ENCODE results near the gene STK4.

Gene STK4

GRCh38 chr20:45008521-45009049, 42.3 kb downstream of the STK4 start:
- Histone ChIP-seq H3K14ac (ENCODE audit: low read length) (no peak overlapping the region), H4K91ac (ENCODE audit: low read depth, low read length) (no peak overlapping the region), H3K27me3 (ENCODE audit: insufficient read depth, low read length) (no peaks in the 10 kb centered on the region), H2AK5ac (ENCODE audit: low read length) (no peak overlapping the region), H2BK12ac (ENCODE audit: low read length) (no peak overlapping the region), H2AFZ (ENCODE audit: insufficient read depth, low read length, poor library complexity) (no peak overlapping the region), H3K4me2 (ENCODE audit: low read length) (no peak overlapping the region), H3K36me3 (ENCODE audit: control insufficient read depth in 1 of 2, insufficient read depth in 2 of 2, low read length in 2 of 2) (peaks cover 0 to 4% of the 10 kb centered on the region in 2 experiments), H3K27ac (ENCODE audit: low read depth, low read length) (no peak overlapping the region), H3K18ac (ENCODE audit: low read length) (no peak overlapping the region), H3K4me3 (ENCODE audit: low read depth, low read length) (no peak overlapping the region), H3K79me2 (ENCODE audit: control insufficient read depth, insufficient read depth, low read length, poor library complexity) (no peaks in the 10 kb centered on the region), H4K8ac (ENCODE audit: low read depth, low read length) (no peak overlapping the region), H3K4me1 (ENCODE audit: control insufficient read depth in 1 of 2, insufficient read depth in 2 of 2, low read length in 2 of 2) (peaks cover 0 to 2% of the 10 kb centered on the region in 2 experiments), H3K9ac (ENCODE audit: low read length) (no peak overlapping the region), H3K79me1 (ENCODE audit: low read length) (no peaks in the 10 kb centered on the region), H2BK120ac (ENCODE audit: insufficient read depth, low read length, poor library complexity) (no peak overlapping the region), H3K4ac (ENCODE audit: low read depth, low read length) (no peak overlapping the region), H4K12ac (ENCODE audit: low read depth, low read length) (no peak overlapping the region), H3K9me3 (ENCODE audit: insufficient read depth, low read depth, low read length) (no peaks in the 10 kb centered on the region), H2BK5ac (ENCODE audit: low read depth, low read length, poor library complexity) (no peak overlapping the region), H3K23ac (ENCODE audit: low read length) (no peak overlapping the region)
- no peak for DNase-seq

DNA sequence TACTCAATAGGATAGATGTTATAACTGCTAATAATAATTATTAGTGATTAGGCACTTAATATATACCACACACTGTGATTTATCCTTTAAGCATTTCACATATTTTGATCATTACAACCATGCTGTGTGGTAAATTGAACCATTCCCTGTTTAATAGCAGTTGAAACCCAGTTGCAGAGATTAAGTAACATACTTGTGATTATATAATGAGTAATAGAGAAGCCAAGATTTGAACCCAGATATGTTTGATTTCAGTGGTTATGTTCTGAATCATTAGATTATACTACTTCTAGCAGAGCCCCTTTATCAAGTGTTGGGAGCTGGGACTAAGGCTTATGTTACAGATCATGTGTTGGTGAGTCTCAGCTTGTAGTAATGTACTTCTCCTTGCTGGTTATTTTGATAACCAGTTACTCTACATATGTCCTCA, 44.1 kb downstream of the STK4 start:
- peaks cover 0 to 7% of the 10 kb centered on the region in 2 experiments for H3K4me1 ChIP-seq (ENCODE audit: control insufficient read depth in 1 of 2, insufficient read depth in 2 of 2, low read length in 2 of 2)
- H3K4me3 ChIP-seq (ENCODE audit: low read depth, low read length) = no peak overlapping the region
- no peak overlapping the region for H3K27ac ChIP-seq (ENCODE audit: low read depth, low read length)
- H3K36me3 ChIP-seq (ENCODE audit: control insufficient read depth in 1 of 2, insufficient read depth in 2 of 2, low read length in 2 of 2) = peaks cover 0 to 4% of the 10 kb centered on the region in 2 experiments
- H3K18ac ChIP-seq (ENCODE audit: low read length) = no peak overlapping the region
- H4K91ac ChIP-seq (ENCODE audit: low read depth, low read length) = no peak overlapping the region
- H3K4me2 ChIP-seq (ENCODE audit: low read length) = no peak overlapping the region
- no peak for DNase-seq
- H2AK5ac ChIP-seq (ENCODE audit: low read length) = no peak overlapping the region
- no peak overlapping the region for H4K12ac ChIP-seq (ENCODE audit: low read depth, low read length)
- no peak overlapping the region for H2BK12ac ChIP-seq (ENCODE audit: low read length)
- no peak overlapping the region for H2BK5ac ChIP-seq (ENCODE audit: low read depth, low read length, poor library complexity)
- no peak overlapping the region for H3K4ac ChIP-seq (ENCODE audit: low read depth, low read length)
- no peaks in the 10 kb centered on the region for H3K27me3 ChIP-seq (ENCODE audit: insufficient read depth, low read length)
- no peak overlapping the region for H2BK120ac ChIP-seq (ENCODE audit: insufficient read depth, low read length, poor library complexity)
- no peak overlapping the region for H3K9ac ChIP-seq (ENCODE audit: low read length)
- no peak overlapping the region for H3K14ac ChIP-seq (ENCODE audit: low read length)
- no peak overlapping the region for H2AFZ ChIP-seq (ENCODE audit: insufficient read depth, low read length, poor library complexity)
- H3K79me2 ChIP-seq (ENCODE audit: control insufficient read depth, insufficient read depth, low read length, poor library complexity) = no peaks in the 10 kb centered on the region
- no peaks in the 10 kb centered on the region for H3K9me3 ChIP-seq (ENCODE audit: insufficient read depth, low read depth, low read length)
- no peak overlapping the region for H3K23ac ChIP-seq (ENCODE audit: low read length)
- peaks cover 5% of the 10 kb centered on the region for H3K79me1 ChIP-seq (ENCODE audit: low read length)
- no peak overlapping the region for H4K8ac ChIP-seq (ENCODE audit: low read depth, low read length)

DNA sequence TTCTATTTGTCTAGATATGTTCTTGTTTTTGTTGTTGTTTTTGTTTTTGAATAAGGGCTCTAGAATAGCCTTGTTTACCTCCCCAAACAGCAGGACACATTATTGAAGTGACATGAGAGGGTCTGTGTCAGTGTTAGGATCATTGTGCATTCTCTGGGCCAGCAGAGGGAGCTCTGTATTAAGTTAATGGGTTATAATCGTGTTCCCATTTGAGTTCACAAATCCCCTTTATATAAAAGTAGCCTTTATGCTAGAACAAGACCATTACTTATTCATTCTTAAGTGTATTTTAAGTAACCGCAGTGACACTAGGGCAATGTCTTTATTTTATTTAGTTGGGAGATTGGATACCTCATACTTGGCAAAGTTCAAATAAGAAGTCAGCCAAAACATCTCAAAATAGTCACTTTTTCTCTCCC, 44.8 kb downstream of the STK4 start:
- Histone ChIP-seq H4K12ac (ENCODE audit: low read depth, low read length) (no peak overlapping the region), H3K23ac (ENCODE audit: low read length) (no peak overlapping the region), H3K27me3 (ENCODE audit: insufficient read depth, low read length) (no peaks in the 10 kb centered on the region), H3K14ac (ENCODE audit: low read length) (no peak overlapping the region), H3K79me1 (ENCODE audit: low read length) (peaks cover 6% of the 10 kb centered on the region), H2AFZ (ENCODE audit: insufficient read depth, low read length, poor library complexity) (no peak overlapping the region), H3K4me2 (ENCODE audit: low read length) (no peak overlapping the region), H2BK120ac (ENCODE audit: insufficient read depth, low read length, poor library complexity) (no peak overlapping the region), H3K18ac (ENCODE audit: low read length) (no peak overlapping the region), H2BK5ac (ENCODE audit: low read depth, low read length, poor library complexity) (no peak overlapping the region), H4K8ac (ENCODE audit: low read depth, low read length) (no peak overlapping the region), H3K79me2 (ENCODE audit: control insufficient read depth, insufficient read depth, low read length, poor library complexity) (no peaks in the 10 kb centered on the region), H3K4me3 (ENCODE audit: low read depth, low read length) (no peak overlapping the region), H3K36me3 (ENCODE audit: control insufficient read depth in 1 of 2, insufficient read depth in 2 of 2, low read length in 2 of 2) (peaks cover 0 to 4% of the 10 kb centered on the region in 2 experiments), H2BK12ac (ENCODE audit: low read length) (no peak overlapping the region), H3K9me3 (ENCODE audit: insufficient read depth, low read depth, low read length) (no peaks in the 10 kb centered on the region), H3K27ac (ENCODE audit: low read depth, low read length) (no peak overlapping the region), H3K9ac (ENCODE audit: low read length) (no peak overlapping the region), H3K4ac (ENCODE audit: low read depth, low read length) (no peak overlapping the region), H4K91ac (ENCODE audit: low read depth, low read length) (no peak overlapping the region), H2AK5ac (ENCODE audit: low read length) (no peak overlapping the region), H3K4me1 (ENCODE audit: control insufficient read depth in 1 of 2, insufficient read depth in 2 of 2, low read length in 2 of 2) (peaks cover 0 to 9% of the 10 kb centered on the region in 2 experiments)
- no CpG with 5 or more reads among the region's 2 CpGs for WGBS (ENCODE audit: extremely low coverage, insufficient coverage, insufficient read length)
- DNase-seq = peak; percentile 11 to 75

GRCh38 chr20:45012682-45013302, 46.5 kb downstream of the STK4 start:
- Histone ChIP-seq H3K18ac (ENCODE audit: low read length) (no peak overlapping the region), H2BK12ac (ENCODE audit: low read length) (no peak overlapping the region), H3K14ac (ENCODE audit: low read length) (no peak overlapping the region), H3K4me3 (ENCODE audit: low read depth, low read length) (no peak overlapping the region), H4K12ac (ENCODE audit: low read depth, low read length) (no peak overlapping the region), H3K4me1 (ENCODE audit: control insufficient read depth in 1 of 2, insufficient read depth in 2 of 2, low read length in 2 of 2) (peaks cover 0 to 9% of the 10 kb centered on the region in 2 experiments), H3K27me3 (ENCODE audit: insufficient read depth, low read length) (no peaks in the 10 kb centered on the region), H3K27ac (ENCODE audit: low read depth, low read length) (peak overlapping the region; percentile 57), H3K36me3 (ENCODE audit: control insufficient read depth in 1 of 2, insufficient read depth in 2 of 2, low read length in 2 of 2) (peaks cover 0 to 4% of the 10 kb centered on the region in 2 experiments), H3K79me2 (ENCODE audit: control insufficient read depth, insufficient read depth, low read length, poor library complexity) (no peaks in the 10 kb centered on the region), H4K91ac (ENCODE audit: low read depth, low read length) (no peak overlapping the region), H2AK5ac (ENCODE audit: low read length) (no peak overlapping the region), H3K9me3 (ENCODE audit: insufficient read depth, low read depth, low read length) (no peaks in the 10 kb centered on the region), H3K4me2 (ENCODE audit: low read length) (peak overlapping the region; percentile 38), H2BK5ac (ENCODE audit: low read depth, low read length, poor library complexity) (peak overlapping the region; percentile 19), H3K9ac (ENCODE audit: low read length) (no peak overlapping the region), H3K4ac (ENCODE audit: low read depth, low read length) (no peak overlapping the region), H4K8ac (ENCODE audit: low read depth, low read length) (no peak overlapping the region), H2BK120ac (ENCODE audit: insufficient read depth, low read length, poor library complexity) (no peak overlapping the region), H3K23ac (ENCODE audit: low read length) (no peak overlapping the region), H2AFZ (ENCODE audit: insufficient read depth, low read length, poor library complexity) (no peak overlapping the region), H3K79me1 (ENCODE audit: low read length) (peaks cover 6% of the 10 kb centered on the region)
- peak; percentile 34 to 76 for DNase-seq
- WGBS (ENCODE audit: extremely low coverage, insufficient coverage, insufficient read length) = no CpG with 5 or more reads among the region's 3 CpGs

All from trophoblast cell (in vitro differentiated cells and primary cell).